Bronchial epithelial cell (primary cell): Measurements from ENCODE around the gene SAMHD1. TPM values are rescaled to one million over a fixed set of nuclear protein-coding genes. Genes with fewer than 3 reads are reported as not detected.
"Not testable (repeated sequence)": the region's sequence is repeated elsewhere in the genome, so short reads cannot be mapped to it uniquely, and the experiment has no call there.

Experiments used
- DNase-seq: peaks from one replicate; pipeline ENCODE4 v3.0.0-alpha.2; 2010; ENCODE audit warnings: low read depth
- FAIRE-seq: peaks from 2 replicates; lab custom pipeline; 2011; peaks lifted over from hg19 to GRCh38; lab: Jason Lieb, UNC
- H3K27me3 ChIP-seq: 2 replicates; pipeline ENCODE4 v1.5.1; 2011; ENCODE audit warnings: low read length; ENCODE audit not compliant: control insufficient read depth, insufficient read depth
- H3K36me3 ChIP-seq: 2 replicates; pipeline ENCODE4 v1.5.1; 2011; ENCODE audit warnings: low read length; ENCODE audit not compliant: control insufficient read depth, insufficient read depth
- H3K4me3 ChIP-seq: 2 replicates; pipeline ENCODE4 v1.5.1; 2011; ENCODE audit warnings: mild to moderate bottlenecking, low read depth, low read length, control low read depth
- CTCF ChIP-seq: IDR thresholded peaks from 2 replicates; pipeline ENCODE4 v1.5.1; 2011; ENCODE audit warnings: mild to moderate bottlenecking, moderate library complexity, low read length, control low read depth, inconsistent platforms; ENCODE audit not compliant: insufficient read depth, severe bottlenecking
- total RNA-seq: library from RNA; depleted of rRNA; stranded (reverse); fragments of >200 nt; gene quantifications from 2 replicates; pipeline ENCODE4 v1.2.1, GENCODE V29; 2014

SAMHD1 gene
- total RNA-seq, 1 donor from 2014 or later, result 1.8 TPM

- DNase-seq (no peak), FAIRE-seq (no peak)
- no peak for TF ChIP-seq CTCF
- Histone ChIP-seq H3K36me3 (no peaks in the 10 kb centered on the region), H3K27me3 (no peaks in the 10 kb centered on the region), H3K4me3 (no peak overlapping the region)
Measured at GRCh38 chr20:36908603-36909002, 42.9 kb downstream of the SAMHD1 start.

- H3K27me3 ChIP-seq, DNase-seq, H3K4me3 ChIP-seq, FAIRE-seq, H3K36me3 ChIP-seq: not testable (repeated sequence)
Measured at GRCh38 chr20:36906086-36906485, 45.4 kb downstream of the SAMHD1 start.

- H3K36me3 ChIP-seq, H3K4me3 ChIP-seq, DNase-seq, FAIRE-seq, H3K27me3 ChIP-seq: not testable (repeated sequence)
Measured at GRCh38 chr20:36905566-36905965, 45.9 kb downstream of the SAMHD1 start.

GRCh38 chr20:36904690-36905089, 46.8 kb downstream of the SAMHD1 start:
- FAIRE-seq (no peak), DNase-seq (no peak)
- Histone ChIP-seq H3K27me3 (no peaks in the 10 kb centered on the region), H3K4me3 (no peak overlapping the region), H3K36me3 (no peaks in the 10 kb centered on the region)
- TF ChIP-seq CTCF, result no peak

- FAIRE-seq, result no peak
- Histone ChIP-seq H3K4me3 (no peak overlapping the region), H3K27me3 (no peaks in the 10 kb centered on the region), H3K36me3 (no peaks in the 10 kb centered on the region)
- no peak for DNase-seq
- no peak for TF ChIP-seq CTCF
Measured at GRCh38 chr20:36895036-36895435, 56.5 kb downstream of the SAMHD1 start.

- no peak for FAIRE-seq
- H3K27me3 ChIP-seq, result no peaks in the 10 kb centered on the region
- DNase-seq, result no peak
- H3K4me3 ChIP-seq, result no peak overlapping the region
- no peaks in the 10 kb centered on the region for H3K36me3 ChIP-seq
- no peak for TF ChIP-seq CTCF
Measured at GRCh38 chr20:36893801-36894200, 57.7 kb downstream of the SAMHD1 start.

GRCh38 chr20:36891211-36891610, 60.3 kb downstream of the SAMHD1 start:
- no peak overlapping the region for H3K4me3 ChIP-seq
- DNase-seq, result no peak
- no peak for TF ChIP-seq CTCF
- FAIRE-seq, result no peak
- H3K27me3 ChIP-seq, result no peaks in the 10 kb centered on the region
- no peaks in the 10 kb centered on the region for H3K36me3 ChIP-seq
